Endothelial cell of umbilical vein (primary cell): ENCODE results near the gene JMJD7. TPM values are rescaled to one million over a fixed set of nuclear protein-coding genes. Genes with fewer than 3 reads are reported as not detected.

Experiments
- BruUV-seq: library from RNA; stranded (reverse); fragments of 400-500 nt; replicated peaks from 2 replicates; lab custom pipeline; 2021; lab: Mats Ljungman, UMichigan
- CTCF ChIA-PET: fragments of 300-600, 350-600 bp; sonication (Branson Sonifier 250); formaldehyde crosslinking; loops from one replicate; lab custom pipeline; 2021; ENCODE audit warnings: antibody characterized with exemption, inconsistent platforms; lab: Charles Lee
- POLR2A ChIA-PET: fragments of 300-600, 350-600 bp; sonication (Branson Sonifier 250); formaldehyde crosslinking; loops from one replicate; lab custom pipeline; 2021; ENCODE audit warnings: antibody characterized with exemption, inconsistent platforms; lab: Charles Lee
- DNase-seq: peaks from one replicate; pipeline ENCODE4 v3.0.0-alpha.2; 2011; ENCODE audit warnings: low read depth, low spot score
- FAIRE-seq: peaks from 2 replicates; lab custom pipeline; 2011; peaks lifted over from hg19 to GRCh38; lab: Jason Lieb, UNC
- H2AFZ ChIP-seq: 2 replicates; pipeline ENCODE4 v1.6.0; 2012; ENCODE audit warnings: low read depth, low read length, control low read depth, inconsistent platforms
- H3K27ac ChIP-seq: 2 replicates; pipeline ENCODE4 v1.5.1; 2011; ENCODE audit warnings: low read depth, mild to moderate bottlenecking, control low read depth, low read length, moderate library complexity; ENCODE audit not compliant: insufficient read depth
- H3K27me3 ChIP-seq, 2 experiments: 2 replicates each; pipeline versions ENCODE4 v1.6.0 to v1.6.1; 2011; ENCODE audit warnings: low read length in 2 of 2, mixed read lengths in 1 of 2; ENCODE audit not compliant: control insufficient read depth in 2 of 2, insufficient read depth in 2 of 2
- H3K36me3 ChIP-seq, 2 experiments: 2 replicates in 1 of 2; 3 replicates in 1 of 2; pipeline ENCODE4 v1.5.1; 2011; ENCODE audit warnings: low read length in 2 of 2, mild to moderate bottlenecking in 1 of 2, moderate library complexity in 1 of 2; ENCODE audit not compliant: control insufficient read depth in 2 of 2, insufficient read depth in 2 of 2; ENCODE audit errors: extremely low read depth in 1 of 2
- H3K4me1 ChIP-seq: 3 replicates; pipeline ENCODE4 v1.5.1; 2011; ENCODE audit warnings: mild to moderate bottlenecking, low read length; ENCODE audit not compliant: control insufficient read depth, insufficient read depth; ENCODE audit errors: extremely low read depth
- H3K4me2 ChIP-seq: 2 replicates; pipeline ENCODE4 v1.6.1; 2011; ENCODE audit warnings: low read length, control low read depth, mixed read lengths; ENCODE audit not compliant: insufficient read depth
- H3K4me3 ChIP-seq, 3 experiments: fragments of 200-600 bp in 1 of 3; sonication (generic), shearing (Covaris generic) in 1 of 3; replicated peaks in 1 of 3; 2 replicates each; pipeline ENCODE4 v1.5.1; 2011 to 2016; ENCODE audit warnings: control low read depth in 3 of 3, low read length in 3 of 3, mild to moderate bottlenecking in 2 of 3, inconsistent platforms in 1 of 3, low read depth in 1 of 3, moderate library complexity in 1 of 3; ENCODE audit not compliant: insufficient read depth in 1 of 3
- H3K79me2 ChIP-seq: 2 replicates; pipeline ENCODE4 v1.6.0; 2012; ENCODE audit warnings: low read length, inconsistent platforms; ENCODE audit not compliant: control insufficient read depth, insufficient read depth
- H3K9ac ChIP-seq: replicated peaks from 2 replicates; pipeline ENCODE3; 2011; ENCODE audit warnings: low read length, control low read depth; ENCODE audit not compliant: insufficient read depth; ENCODE audit errors: extremely low read depth
- H3K9me1 ChIP-seq: replicated peaks from 3 replicates; pipeline ENCODE4 v1.6.0; 2011; ENCODE audit warnings: mild to moderate bottlenecking, low read length; ENCODE audit not compliant: control insufficient read depth, insufficient read depth; ENCODE audit errors: extremely low read depth
- H3K9me3 ChIP-seq: replicated peaks from 2 replicates; pipeline ENCODE4 v1.5.1; 2012; ENCODE audit warnings: low read length, inconsistent platforms; ENCODE audit not compliant: control insufficient read depth, insufficient read depth
- H4K20me1 ChIP-seq: replicated peaks from 2 replicates; pipeline ENCODE3; 2011; ENCODE audit warnings: mild to moderate bottlenecking, low read length; ENCODE audit not compliant: control insufficient read depth, insufficient read depth; ENCODE audit errors: extremely low read depth
- EZH2 ChIP-seq: IDR thresholded peaks from 2 replicates; pipeline ENCODE4 v1.6.1; 2012; ENCODE audit warnings: borderline replicate concordance, low read depth, mild to moderate bottlenecking, moderate library complexity, low read length, inconsistent platforms; ENCODE audit not compliant: severe bottlenecking
- GATA2 ChIP-seq: IDR thresholded peaks from 2 replicates; pipeline ENCODE4 v1.7.0; 2011; ENCODE audit warnings: low read depth, mild to moderate bottlenecking, moderate library complexity, mixed read lengths, low read length; ENCODE audit not compliant: insufficient read length, insufficient read depth
- MYC ChIP-seq: IDR thresholded peaks from one replicate; pipeline ENCODE4 v1.6.1; 2011; ENCODE audit warnings: mild to moderate bottlenecking, low read depth, low read length
- POLR2A ChIP-seq: IDR thresholded peaks from 2 replicates; pipeline ENCODE4 v1.6.1; 2012; ENCODE audit warnings: low read depth, mild to moderate bottlenecking, control low read depth, low read length
- POLR2AphosphoS5 ChIP-seq: IDR thresholded peaks from 2 replicates; pipeline ENCODE4 v1.6.1; 2012; ENCODE audit warnings: low read depth, mild to moderate bottlenecking, control low read depth, low read length, moderate library complexity; ENCODE audit not compliant: insufficient read depth
- dilution Hi-C: fragments of 300-500 bp; cut with MboI; formaldehyde crosslinking; loops from one replicate; pipeline ENCODE4 v1.15.0; 2019; ENCODE audit warnings: low sequenced_read_pairs; ENCODE audit not compliant: extremely low pct_ligation_motif_present
- intact Hi-C: fragments of 100-400 bp; cut with micrococcal nuclease; formaldehyde crosslinking; loops from one replicate; pipeline ENCODE4 v1.10.0; 2022
- polyA plus RNA-seq, 4 experiments: library from polyadenylated mRNA; depleted of rRNA in 3 of 4; stranded (reverse) in 3 of 4; unstranded in 1 of 4; fragments of >200 nt; gene quantifications; 2 replicates each; pipeline versions ENCODE4 v1.2.1 to v1.2.3, GENCODE V29; 2011 to 2012; ENCODE audit warnings: missing spikeins in 1 of 4
- total RNA-seq: library from RNA; stranded (reverse); gene quantifications from 2 replicates; pipeline ENCODE4 v1.2.3, GENCODE V29; 2021
- TF ChIP-seq, protein P1 (sequence below): IDR thresholded peaks from 2 replicates; pipeline ENCODE4 v1.6.1; 2011; ENCODE audit not compliant: insufficient read depth, insufficient read length
- TF ChIP-seq, protein P2 (sequence below), 2 donors: IDR thresholded peaks; 1 replicate in 1 of 2; 2 replicates in 1 of 2; pipeline ENCODE4 v1.5.1; 2011; ENCODE audit warnings: low read length in 2 of 2, mild to moderate bottlenecking in 2 of 2, moderate library complexity in 2 of 2, control low read depth in 1 of 2, inconsistent platforms in 1 of 2, low read depth in 1 of 2; ENCODE audit not compliant: insufficient read depth in 1 of 2; ENCODE audit errors: extremely low read depth in 1 of 2

JMJD7 gene
- total and polyA plus RNA-seq, 2 donors (not counting 3 experiments of a cell fraction or from before 2014, with no cell fraction given) = 7.3 to 11.4 TPM

DNA sequence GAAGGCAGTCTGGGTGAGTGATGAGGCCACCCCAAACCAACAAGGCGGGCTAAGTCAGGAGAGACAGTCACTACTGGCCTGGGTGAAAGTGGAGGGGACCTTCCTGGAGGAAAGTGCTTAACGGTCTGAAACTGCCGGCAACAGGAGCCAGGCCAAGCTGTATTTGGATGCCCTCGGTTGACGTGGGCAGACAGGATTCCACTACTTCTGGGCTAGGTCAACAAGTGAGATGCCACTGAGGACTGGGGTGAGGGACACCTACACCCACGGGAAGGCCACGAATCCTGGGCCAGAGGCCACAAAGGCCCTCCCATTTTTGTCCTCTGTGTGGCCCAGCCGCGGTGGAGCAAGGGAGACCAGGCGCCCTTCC, 53.6 kb downstream of the JMJD7 start:
- no peaks in the 10 kb centered on the region for H3K79me2 ChIP-seq
- ChIA-PET CTCF (interaction anchor here (1.3 kb wide), 1 partner anchor 18 kb away, joined by 3 read pairs; no protein-coding TSS in a partner anchor), POLR2A (no interaction called here)
- no peak overlapping the region for H3K4me2 ChIP-seq
- H3K9ac ChIP-seq = no peak overlapping the region
- FAIRE-seq (no peak), DNase-seq (no peak)
- H3K9me3 ChIP-seq = no peaks in the 10 kb centered on the region
- H4K20me1 ChIP-seq = no peaks in the 10 kb centered on the region
- intact Hi-C loops = no loop called here
- no peaks in the 10 kb centered on the region for H3K27me3 ChIP-seq
- no peaks in the 10 kb centered on the region for H3K4me1 ChIP-seq
- TF ChIP-seq GATA2 (no peak), POLR2A (no peak), MYC (no peak), POLR2AphosphoS5 (no peak), EZH2 (no peak)
- TF ChIP-seq, protein P1, sequence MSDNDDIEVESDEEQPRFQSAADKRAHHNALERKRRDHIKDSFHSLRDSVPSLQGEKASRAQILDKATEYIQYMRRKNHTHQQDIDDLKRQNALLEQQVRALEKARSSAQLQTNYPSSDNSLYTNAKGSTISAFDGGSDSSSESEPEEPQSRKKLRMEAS = no peak
- TF ChIP-seq, protein P2, sequence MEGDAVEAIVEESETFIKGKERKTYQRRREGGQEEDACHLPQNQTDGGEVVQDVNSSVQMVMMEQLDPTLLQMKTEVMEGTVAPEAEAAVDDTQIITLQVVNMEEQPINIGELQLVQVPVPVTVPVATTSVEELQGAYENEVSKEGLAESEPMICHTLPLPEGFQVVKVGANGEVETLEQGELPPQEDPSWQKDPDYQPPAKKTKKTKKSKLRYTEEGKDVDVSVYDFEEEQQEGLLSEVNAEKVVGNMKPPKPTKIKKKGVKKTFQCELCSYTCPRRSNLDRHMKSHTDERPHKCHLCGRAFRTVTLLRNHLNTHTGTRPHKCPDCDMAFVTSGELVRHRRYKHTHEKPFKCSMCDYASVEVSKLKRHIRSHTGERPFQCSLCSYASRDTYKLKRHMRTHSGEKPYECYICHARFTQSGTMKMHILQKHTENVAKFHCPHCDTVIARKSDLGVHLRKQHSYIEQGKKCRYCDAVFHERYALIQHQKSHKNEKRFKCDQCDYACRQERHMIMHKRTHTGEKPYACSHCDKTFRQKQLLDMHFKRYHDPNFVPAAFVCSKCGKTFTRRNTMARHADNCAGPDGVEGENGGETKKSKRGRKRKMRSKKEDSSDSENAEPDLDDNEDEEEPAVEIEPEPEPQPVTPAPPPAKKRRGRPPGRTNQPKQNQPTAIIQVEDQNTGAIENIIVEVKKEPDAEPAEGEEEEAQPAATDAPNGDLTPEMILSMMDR (IDR thresholded peaks at IDR 0.05; ENCODE audit: extremely low read depth in 1 of 2, insufficient read depth in 1 of 2, low read depth in 1 of 2, low read length in 2 of 2) = no peak
- peaks cover 5 to 37% of the 10 kb centered on the region in 2 experiments for H3K36me3 ChIP-seq
- H3K27ac ChIP-seq = no peak overlapping the region
- no peaks in the 10 kb centered on the region for H3K9me1 ChIP-seq
- dilution Hi-C loops = no loop called here
- no peak overlapping the region for H3K4me3 ChIP-seq
- H2AFZ ChIP-seq = no peak overlapping the region
- BruUV-seq = no TSS peak
